ENCODE data around the gene LAMA4.

The LAMA4 gene

GRCh38 chr6:112253841-112254816, at the start of gene LAMA4:
LAMA4 (minus strand) TSS chr6:112254567; CDS start chr6:112254150, 417 bp downstream.
- Histone ChIP-seq H3K9ac (no peak within 1 kb of the TSS), H3K27ac (no peak within 1 kb of the TSS), H3K36me3 (no peaks in the 10 kb centered on the region), H3K4me3 (peak within 1 kb of the TSS; percentile 38), H3K4me1 (peaks cover 10% of the 10 kb centered on the region), H3K4me2 (peak within 1 kb of the TSS; percentile 68), H3K27me3 (peaks cover 33% of the 10 kb centered on the region), H3K9me3 (peaks cover 19% of the 10 kb centered on the region), H4K20me1 (no peaks in the 10 kb centered on the region)
- TF ChIP-seq Cebpa-rat (IDR thresholded peaks at IDR 0.05): no peak

GRCh38 chr6:112302142-112302705, 47.9 kb upstream of the LAMA4 start:
- no peaks in the 10 kb centered on the region for H3K27me3 ChIP-seq
- no peaks in the 10 kb centered on the region for H3K36me3 ChIP-seq
- no peaks in the 10 kb centered on the region for H4K20me1 ChIP-seq
- peaks cover 7% of the 10 kb centered on the region for H3K4me1 ChIP-seq
- no peak overlapping the region for H3K27ac ChIP-seq
- H3K4me2 ChIP-seq: no peak overlapping the region
- no peaks in the 10 kb centered on the region for H3K9me3 ChIP-seq
- H3K9ac ChIP-seq: no peak overlapping the region
- no peak overlapping the region for H3K4me3 ChIP-seq
- no peak for TF ChIP-seq Cebpa-rat (IDR thresholded peaks at IDR 0.05)

DNA sequence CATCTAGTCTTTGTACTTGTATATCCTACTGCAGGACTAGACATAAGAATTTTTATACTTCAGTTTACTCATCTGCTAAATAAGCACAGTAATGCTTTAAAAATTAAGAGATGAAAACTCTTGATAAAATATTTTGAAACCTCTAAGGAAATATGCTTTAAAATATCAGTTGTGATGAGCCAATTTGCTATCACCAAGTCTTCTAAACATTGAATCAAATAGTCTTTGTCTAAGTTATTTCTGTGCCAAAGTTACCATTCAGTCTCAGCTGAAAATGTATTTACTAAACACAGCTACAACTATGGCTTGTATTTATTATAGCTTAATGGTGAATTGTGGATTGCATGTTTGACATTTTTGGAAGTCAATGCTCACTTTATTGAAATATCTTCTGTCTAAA, 46.5 kb upstream of the LAMA4 start:
- no peaks in the 10 kb centered on the region for H3K4me1 ChIP-seq
- H3K9ac ChIP-seq: no peak overlapping the region
- H3K36me3 ChIP-seq: no peaks in the 10 kb centered on the region
- H3K27me3 ChIP-seq: no peaks in the 10 kb centered on the region
- TF ChIP-seq Cebpa-rat (IDR thresholded peaks at IDR 0.05): no peak
- H3K9me3 ChIP-seq: no peaks in the 10 kb centered on the region
- no peak overlapping the region for H3K4me2 ChIP-seq
- no peak overlapping the region for H3K27ac ChIP-seq
- H4K20me1 ChIP-seq: no peaks in the 10 kb centered on the region
- no peak overlapping the region for H3K4me3 ChIP-seq

DNA sequence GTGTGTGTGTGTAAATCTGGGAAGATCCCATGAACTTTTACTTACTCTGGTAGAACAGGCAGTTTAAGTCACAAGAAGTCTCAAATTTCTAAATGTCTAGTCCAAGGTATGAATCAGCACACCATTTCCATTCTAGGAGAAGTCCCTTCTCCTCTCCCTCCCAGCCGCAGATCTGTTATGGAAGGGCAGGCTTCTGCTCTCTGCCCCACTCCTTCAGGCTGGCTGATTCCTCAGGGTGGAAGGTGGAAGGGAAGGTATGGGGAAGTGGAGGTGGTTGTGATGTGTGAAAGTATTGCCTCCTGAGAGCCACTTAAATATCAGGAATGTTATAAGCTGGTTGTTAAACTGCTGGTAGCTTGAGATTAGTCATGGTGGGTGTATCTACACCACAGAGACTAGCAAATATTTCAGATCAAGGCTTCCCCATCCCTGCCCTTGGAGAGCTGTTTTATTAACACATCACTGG, 44.5 kb upstream of the LAMA4 start:
- H3K4me1 ChIP-seq: no peaks in the 10 kb centered on the region
- no peaks in the 10 kb centered on the region for H3K9me3 ChIP-seq
- H3K36me3 ChIP-seq: no peaks in the 10 kb centered on the region
- no peaks in the 10 kb centered on the region for H4K20me1 ChIP-seq
- TF ChIP-seq Cebpa-rat (IDR thresholded peaks at IDR 0.05): no peak
- H3K4me2 ChIP-seq: no peak overlapping the region
- no peaks in the 10 kb centered on the region for H3K27me3 ChIP-seq
- H3K4me3 ChIP-seq: no peak overlapping the region
- no peak overlapping the region for H3K9ac ChIP-seq
- no peak overlapping the region for H3K27ac ChIP-seq

- H3K27ac ChIP-seq: no peak overlapping the region
- H3K9me3 ChIP-seq: no peaks in the 10 kb centered on the region
- no peak overlapping the region for H3K4me3 ChIP-seq
- H3K27me3 ChIP-seq: no peaks in the 10 kb centered on the region
- no peaks in the 10 kb centered on the region for H3K4me1 ChIP-seq
- no peak overlapping the region for H3K4me2 ChIP-seq
- H3K9ac ChIP-seq: no peak overlapping the region
- H4K20me1 ChIP-seq: no peaks in the 10 kb centered on the region
- TF ChIP-seq Cebpa-rat (IDR thresholded peaks at IDR 0.05): no peak
- H3K36me3 ChIP-seq: no peaks in the 10 kb centered on the region
Observed at GRCh38 chr6:112298021-112298745, 43.8 kb upstream of the LAMA4 start.

GRCh38 chr6:112296694-112297093, 42.3 kb upstream of the LAMA4 start:
- no peak overlapping the region for H3K27ac ChIP-seq
- H3K4me2 ChIP-seq: no peak overlapping the region
- H3K27me3 ChIP-seq: no peaks in the 10 kb centered on the region
- no peaks in the 10 kb centered on the region for H4K20me1 ChIP-seq
- no peaks in the 10 kb centered on the region for H3K9me3 ChIP-seq
- no peaks in the 10 kb centered on the region for H3K4me1 ChIP-seq
- H3K4me3 ChIP-seq: no peak overlapping the region
- no peak for TF ChIP-seq Cebpa-rat (IDR thresholded peaks at IDR 0.05)
- no peak overlapping the region for H3K9ac ChIP-seq
- H3K36me3 ChIP-seq: no peaks in the 10 kb centered on the region

DNA sequence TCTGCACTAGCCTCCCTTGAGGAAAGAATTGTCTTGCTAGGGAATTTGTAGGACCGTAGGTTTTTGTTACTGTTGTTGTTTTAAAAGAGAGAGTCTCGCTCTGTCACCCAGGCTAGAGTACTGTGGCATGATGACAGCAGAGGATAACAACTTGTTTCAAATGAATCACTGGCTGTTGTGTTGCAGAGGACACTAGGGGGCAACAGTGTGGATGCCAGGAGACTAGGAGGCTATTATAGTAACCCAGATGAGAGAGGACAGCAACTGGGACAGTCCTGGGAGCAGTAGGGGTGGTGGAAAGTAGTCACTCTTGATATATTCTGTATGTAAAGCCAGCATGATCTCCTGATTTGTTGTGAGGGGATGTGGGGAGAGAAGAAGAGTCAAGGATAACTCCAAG, 41.8 kb upstream of the LAMA4 start:
- H3K4me3 ChIP-seq: no peak overlapping the region

GRCh38 chr6:112291161-112291762, 36.9 kb upstream of the LAMA4 start:
- Histone ChIP-seq H3K27ac (no peak overlapping the region), H3K9me3 (no peaks in the 10 kb centered on the region), H4K20me1 (no peaks in the 10 kb centered on the region), H3K4me2 (no peak overlapping the region), H3K27me3 (no peaks in the 10 kb centered on the region), H3K4me3 (no peak overlapping the region), H3K36me3 (no peaks in the 10 kb centered on the region), H3K9ac (no peak overlapping the region), H3K4me1 (peaks cover 8% of the 10 kb centered on the region)
- no peak for TF ChIP-seq Cebpa-rat (IDR thresholded peaks at IDR 0.05)

More for the DNA sequence above, 41.8 kb upstream of the LAMA4 start:
- no peaks in the 10 kb centered on the region for H3K27me3 ChIP-seq
- TF ChIP-seq Cebpa-rat (IDR thresholded peaks at IDR 0.05): no peak
- H4K20me1 ChIP-seq: no peaks in the 10 kb centered on the region
- no peaks in the 10 kb centered on the region for H3K36me3 ChIP-seq
- H3K4me1 ChIP-seq: no peaks in the 10 kb centered on the region
- no peak overlapping the region for H3K4me2 ChIP-seq
- no peak overlapping the region for H3K27ac ChIP-seq
- H3K9me3 ChIP-seq: no peaks in the 10 kb centered on the region
- no peak overlapping the region for H3K9ac ChIP-seq

- Histone ChIP-seq H3K4me3 (no peak overlapping the region), H3K9ac (no peak overlapping the region), H3K9me3 (no peaks in the 10 kb centered on the region), H3K4me2 (no peak overlapping the region), H3K4me1 (peaks cover 18% of the 10 kb centered on the region), H3K36me3 (no peaks in the 10 kb centered on the region), H3K27ac (no peak overlapping the region), H3K27me3 (no peaks in the 10 kb centered on the region), H4K20me1 (no peaks in the 10 kb centered on the region)
- no peak for TF ChIP-seq Cebpa-rat (IDR thresholded peaks at IDR 0.05)
Observed at GRCh38 chr6:112289038-112289566, 34.7 kb upstream of the LAMA4 start.

Measured in BLaER1 (cell line).